ENCODE results near the gene KRTAP5-11.
"Not testable (repeated sequence)": the region's sequence is repeated elsewhere in the genome, so short reads cannot be mapped to it uniquely, and the experiment has no call there.

Gene KRTAP5-11

DNA sequence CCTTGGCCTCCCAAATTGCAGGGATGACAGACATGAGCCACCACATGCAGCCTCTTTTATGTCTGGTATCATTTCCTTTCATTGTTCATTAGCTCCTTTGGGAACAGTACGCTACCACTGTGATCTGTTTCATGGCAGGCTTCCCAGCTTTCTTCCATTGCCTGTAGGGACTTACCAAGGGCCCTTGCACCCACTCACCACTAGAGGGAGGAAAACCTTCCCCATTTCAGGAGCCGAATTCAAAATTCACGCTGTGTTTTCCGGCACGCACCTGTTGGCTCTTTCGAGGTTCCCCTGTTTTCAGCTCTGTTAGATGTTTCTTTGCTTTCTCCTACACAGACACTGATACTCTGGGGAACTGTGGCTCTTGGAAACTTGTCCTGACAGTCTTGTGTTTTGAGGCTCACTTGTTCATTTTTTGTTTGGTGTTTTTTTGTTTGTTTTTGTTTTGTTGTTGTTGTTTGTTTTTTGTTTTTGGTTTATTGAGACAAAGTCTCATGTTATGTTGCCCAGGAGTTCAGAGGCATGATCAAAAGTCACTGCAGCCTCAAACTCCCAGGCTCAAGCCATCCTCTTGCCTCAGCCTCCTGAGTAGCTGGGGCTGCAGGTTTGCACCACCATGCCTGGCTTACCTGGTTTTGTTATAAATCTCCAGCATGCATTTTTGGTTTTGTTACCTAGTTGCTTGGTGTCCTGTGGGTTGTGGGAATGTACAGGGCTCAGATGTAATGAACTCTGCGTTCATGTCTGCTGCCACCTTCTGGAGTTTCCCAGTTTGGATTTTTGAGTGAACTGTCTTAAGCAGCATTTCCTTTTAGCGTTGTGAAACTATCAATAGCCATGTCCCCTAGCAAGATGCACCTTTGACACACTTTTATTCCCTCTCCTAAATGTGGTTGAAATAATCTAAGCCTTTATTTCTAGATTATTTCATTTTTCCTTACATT lies 2.3 kb downstream of the KRTAP5-11 start:
- DNase-seq = no peak

GRCh38 chr11:71579513-71579912 lies 3.2 kb downstream of the KRTAP5-11 start:
- DNase-seq = not testable (repeated sequence)

DNA sequence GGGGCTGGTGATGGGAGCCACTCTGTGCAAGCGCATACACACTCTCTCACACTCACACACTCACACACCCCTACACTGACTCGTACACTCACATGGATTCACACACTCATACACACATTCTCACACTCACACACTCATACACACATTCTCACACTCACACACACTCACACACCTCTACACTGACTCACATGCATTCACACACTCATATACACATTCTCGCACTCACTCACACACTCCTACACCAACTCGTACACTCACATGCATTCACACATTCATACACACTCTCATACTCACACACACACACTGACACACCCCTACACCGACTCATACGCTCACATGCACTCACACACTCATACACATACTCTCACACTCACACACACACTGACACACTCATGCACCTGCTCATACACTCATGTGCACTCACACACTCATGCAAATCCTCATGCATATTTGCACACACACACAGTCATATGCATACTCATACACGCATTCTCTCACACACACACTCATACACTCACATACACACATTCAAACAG lies 5.1 kb downstream of the KRTAP5-11 start:
- no peak for DNase-seq

DNA sequence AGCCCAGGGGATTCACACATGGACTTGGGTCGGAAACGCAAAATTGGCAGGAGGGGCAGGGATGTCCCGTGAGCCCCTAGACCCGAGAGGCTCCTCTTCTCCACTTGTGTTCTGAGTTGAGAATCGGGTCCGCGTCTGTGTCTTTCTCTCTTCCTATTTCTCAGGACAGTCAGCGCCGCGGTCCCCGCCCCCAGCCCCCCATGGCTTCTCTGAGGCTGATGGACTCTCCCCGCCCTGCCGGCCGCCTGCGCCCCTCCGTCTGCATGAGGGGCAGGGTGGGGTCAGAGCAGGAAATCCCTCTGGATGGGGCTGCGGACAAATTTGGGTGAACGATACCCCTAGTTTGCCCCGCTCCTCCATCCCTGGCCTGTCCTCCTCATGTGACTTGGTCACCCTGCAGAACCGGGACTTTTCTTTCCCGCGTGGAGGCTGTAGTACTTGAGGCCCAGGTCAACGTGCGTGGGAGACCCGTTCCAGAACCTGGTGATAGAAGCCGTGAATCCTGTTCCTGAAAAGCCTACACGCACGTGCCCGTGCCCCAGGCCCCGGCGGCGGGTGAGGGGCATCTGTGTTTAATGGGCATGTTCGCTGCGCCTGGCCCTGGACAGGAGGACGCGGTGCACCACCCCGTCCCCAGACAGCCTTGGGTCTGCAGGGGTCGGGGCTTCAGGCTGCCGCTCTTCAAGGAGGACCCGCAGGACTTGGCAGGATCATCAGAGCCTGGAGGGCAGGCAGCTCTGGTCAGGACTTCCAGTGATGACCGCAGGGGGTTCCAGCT lies 5.8 kb downstream of the KRTAP5-11 start:
- not testable (repeated sequence) for DNase-seq

DNA sequence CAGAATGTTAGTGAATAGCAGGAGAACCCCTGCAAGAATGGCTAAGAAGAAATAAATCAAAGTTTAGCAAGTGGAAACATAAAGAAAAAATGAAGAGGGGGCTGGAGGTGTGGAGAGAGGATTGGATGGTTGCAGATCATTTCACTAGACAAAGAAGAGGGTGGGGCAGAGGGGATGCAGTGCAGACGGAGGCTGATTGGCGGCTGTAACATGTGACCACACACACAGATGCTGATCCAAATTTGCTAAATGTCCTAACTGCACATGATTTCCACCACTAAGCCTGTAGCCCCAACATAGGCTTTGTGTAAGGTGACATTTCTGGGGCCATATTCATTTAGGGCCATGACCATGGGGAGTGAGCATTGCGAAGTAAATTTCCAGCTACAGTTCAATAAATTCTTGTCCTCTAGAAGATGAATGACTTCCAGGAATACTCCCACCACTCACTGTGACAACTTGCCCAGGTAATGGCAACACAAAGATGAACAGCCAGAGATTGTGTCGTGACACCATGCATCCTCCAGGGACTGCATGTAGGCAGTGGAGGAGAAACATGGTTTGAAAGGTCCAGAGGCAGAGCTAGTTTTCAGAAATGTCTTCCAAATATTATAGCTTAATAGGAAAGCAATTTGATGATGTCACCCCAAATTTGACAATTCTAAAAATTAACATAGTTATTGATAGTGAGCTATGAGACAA lies 6.8 kb downstream of the KRTAP5-11 start:
- DNase-seq = no peak

DNA sequence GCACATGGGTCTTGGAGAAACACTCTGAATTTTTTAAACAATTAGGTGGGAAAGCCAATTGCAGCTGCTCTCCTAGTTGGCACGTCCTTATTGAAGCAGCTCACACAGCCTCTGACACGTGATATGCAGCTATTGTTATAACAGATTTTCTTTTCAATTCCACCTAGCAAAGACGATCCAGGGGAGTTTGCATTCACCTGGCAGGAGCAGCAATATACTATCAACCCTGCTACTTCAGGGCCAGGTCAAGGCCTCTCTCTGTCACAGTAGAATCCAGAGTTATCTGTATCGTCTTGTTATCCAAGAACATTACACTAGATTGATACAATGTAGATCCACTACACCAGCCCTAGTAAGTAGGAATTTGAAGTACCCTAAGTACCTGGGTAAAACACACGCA lies 8.3 kb downstream of the KRTAP5-11 start:
- no peak for DNase-seq

DNA sequence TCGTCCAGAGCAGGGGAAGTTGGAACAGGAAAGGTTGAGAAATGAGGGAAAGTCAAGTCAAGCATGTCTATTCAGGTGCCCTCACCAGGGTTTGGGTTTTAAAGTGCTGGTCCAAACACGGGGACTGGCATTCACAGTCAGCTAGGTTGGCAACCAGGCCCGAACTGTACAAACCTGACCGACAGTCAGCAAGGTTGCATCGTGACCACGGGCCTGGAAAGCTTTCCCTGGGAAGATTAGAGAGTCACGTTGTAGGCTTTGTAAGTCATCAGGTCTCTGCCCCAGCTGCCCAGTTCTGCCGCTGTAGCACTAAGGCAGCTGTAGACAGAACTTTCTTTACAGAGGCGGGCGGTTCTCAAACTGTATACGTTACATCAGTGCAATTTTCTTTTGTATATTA lies 9.9 kb downstream of the KRTAP5-11 start:
- DNase-seq = no peak

DNA sequence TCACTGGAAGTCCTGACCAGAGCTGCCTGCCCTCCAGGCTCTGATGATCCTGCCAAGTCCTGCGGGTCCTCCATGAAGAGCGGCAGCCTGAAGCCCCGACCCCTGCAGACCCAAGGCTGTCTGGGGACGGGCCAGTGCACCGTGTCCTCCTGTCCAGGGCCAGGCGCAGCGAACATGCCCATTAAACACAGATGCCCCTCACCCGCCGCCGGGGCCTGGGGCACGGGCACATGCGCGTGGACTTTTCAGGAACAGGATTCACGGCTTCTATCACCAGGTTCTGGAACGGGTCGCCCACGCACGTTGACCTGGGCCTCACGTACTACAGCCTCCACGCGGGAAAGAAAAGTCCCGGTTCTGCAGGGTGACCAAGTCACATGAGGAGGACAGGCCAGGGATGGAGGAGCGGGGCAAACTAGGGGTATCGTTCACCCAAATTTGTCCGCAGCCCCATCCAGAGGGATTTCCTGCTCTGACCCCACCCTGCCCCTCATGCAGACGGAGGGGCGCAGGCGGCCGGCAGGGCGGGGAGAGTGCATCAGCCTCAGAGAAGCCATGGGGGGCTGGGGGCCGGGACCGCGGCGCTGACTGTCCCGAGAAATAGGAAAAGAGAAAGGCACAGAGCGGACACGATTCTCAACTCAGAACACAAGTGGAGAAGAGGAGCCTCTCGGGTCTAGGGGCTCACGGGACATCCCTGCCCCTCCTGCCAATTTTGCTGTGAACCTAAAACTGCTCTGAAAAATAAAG lies 11.4 kb downstream of the KRTAP5-11 start:
- not testable (repeated sequence) for DNase-seq

- no peak for DNase-seq
Observed at GRCh38 chr11:71568704-71569349, 13.8 kb downstream of the KRTAP5-11 start.

DNA sequence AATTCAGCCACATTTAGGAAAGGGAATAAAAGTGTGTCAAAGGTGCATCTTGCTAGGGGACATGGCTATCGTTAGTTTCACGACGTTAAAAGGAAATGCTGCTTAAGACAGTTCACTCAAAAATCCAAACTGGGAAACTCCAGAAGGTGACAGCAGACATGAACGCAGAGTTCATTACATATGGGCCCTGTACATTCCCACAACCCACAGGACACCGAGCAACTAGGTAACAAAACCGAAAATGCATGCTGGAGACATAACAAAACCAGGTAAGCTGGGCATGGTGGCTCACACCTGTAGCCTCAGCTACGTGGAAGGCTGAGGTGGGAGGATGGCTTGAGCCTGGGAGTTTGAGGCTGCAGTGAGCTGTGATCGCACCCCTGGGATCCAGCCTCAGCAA lies 15.0 kb downstream of the KRTAP5-11 start:
- DNase-seq = not testable (repeated sequence)

GRCh38 chr11:71566626-71567599 lies 15.8 kb downstream of the KRTAP5-11 start:
- not testable (repeated sequence) for DNase-seq

GRCh38 chr11:71566081-71566620 lies 16.5 kb downstream of the KRTAP5-11 start:
- no peak for DNase-seq

DNA sequence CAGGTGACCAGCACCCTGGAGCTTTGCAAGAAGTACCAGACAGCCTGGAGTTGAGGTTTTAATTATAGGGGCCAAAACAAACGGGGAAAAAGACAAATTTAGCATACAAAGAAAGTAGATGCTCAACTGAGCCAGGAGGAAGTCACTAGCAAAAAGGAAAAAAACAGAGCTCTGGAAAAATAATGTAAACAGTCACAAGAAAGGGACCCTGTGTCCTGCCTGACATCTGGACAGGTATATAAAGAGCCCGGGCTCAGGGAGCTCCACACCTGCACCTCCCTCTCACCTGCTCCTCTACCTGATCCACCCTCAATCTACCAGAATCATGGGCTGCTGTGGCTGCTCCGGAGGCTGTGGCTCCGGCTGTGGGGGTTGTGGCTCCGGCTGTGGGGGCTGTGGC lies 17.4 kb downstream of the KRTAP5-11 start, which contains the start of gene KRTAP5-10:
TSS of gene KRTAP5-10 (plus strand) at position 301 of the 400 bp plus-strand sequence. CDS start at position 326, 25 bp downstream.
- no peak for DNase-seq

GRCh38 chr11:71564430-71564829 lies 18.2 kb downstream of the KRTAP5-11 start:
- DNase-seq = no peak

GRCh38 chr11:71563406-71563805 lies 19.3 kb downstream of the KRTAP5-11 start:
- no peak for DNase-seq

- no peak for DNase-seq
Observed at GRCh38 chr11:71562120-71562519, 20.6 kb downstream of the KRTAP5-11 start.

GRCh38 chr11:71558996-71559395 lies 23.7 kb downstream of the KRTAP5-11 start:
- DNase-seq = no peak

- DNase-seq = no peak
Observed at GRCh38 chr11:71557257-71557656, 25.4 kb downstream of the KRTAP5-11 start.

GRCh38 chr11:71556018-71556417 lies 26.7 kb downstream of the KRTAP5-11 start:
- no peak for DNase-seq

DNA sequence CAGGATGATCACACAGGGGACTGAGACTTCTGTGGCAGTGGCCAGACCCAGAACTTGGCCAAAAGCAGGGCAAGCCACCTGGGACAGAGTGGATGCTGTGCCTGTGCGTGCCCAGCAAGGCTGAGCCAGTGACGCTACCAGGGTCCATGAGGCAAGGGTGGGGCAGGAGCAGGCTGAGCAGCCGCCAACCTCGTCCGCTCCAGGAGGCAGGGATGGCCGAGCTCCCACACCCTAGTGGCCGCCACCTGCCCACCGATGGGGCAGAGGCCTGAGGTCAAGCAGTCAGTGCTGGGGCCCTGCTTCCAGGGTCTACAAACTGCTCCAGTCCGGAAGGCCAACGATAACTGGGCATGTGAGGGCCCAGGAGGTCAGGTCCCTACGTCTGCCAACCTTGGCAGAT lies 27.2 kb downstream of the KRTAP5-11 start:
- no peak for DNase-seq
